Hepatic stellate cell (primary cell): ENCODE results near the gene CD82.
A peak's percentile ranks its signal among the peaks of the same experiment; 100 is the strongest.

Source experiments
- DNase-seq: peaks from one replicate; pipeline ENCODE4 v3.0.0; 2011; ENCODE audit warnings: low spot score

Gene CD82, protein sequence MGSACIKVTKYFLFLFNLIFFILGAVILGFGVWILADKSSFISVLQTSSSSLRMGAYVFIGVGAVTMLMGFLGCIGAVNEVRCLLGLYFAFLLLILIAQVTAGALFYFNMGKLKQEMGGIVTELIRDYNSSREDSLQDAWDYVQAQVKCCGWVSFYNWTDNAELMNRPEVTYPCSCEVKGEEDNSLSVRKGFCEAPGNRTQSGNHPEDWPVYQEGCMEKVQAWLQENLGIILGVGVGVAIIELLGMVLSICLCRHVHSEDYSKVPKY

DNA sequence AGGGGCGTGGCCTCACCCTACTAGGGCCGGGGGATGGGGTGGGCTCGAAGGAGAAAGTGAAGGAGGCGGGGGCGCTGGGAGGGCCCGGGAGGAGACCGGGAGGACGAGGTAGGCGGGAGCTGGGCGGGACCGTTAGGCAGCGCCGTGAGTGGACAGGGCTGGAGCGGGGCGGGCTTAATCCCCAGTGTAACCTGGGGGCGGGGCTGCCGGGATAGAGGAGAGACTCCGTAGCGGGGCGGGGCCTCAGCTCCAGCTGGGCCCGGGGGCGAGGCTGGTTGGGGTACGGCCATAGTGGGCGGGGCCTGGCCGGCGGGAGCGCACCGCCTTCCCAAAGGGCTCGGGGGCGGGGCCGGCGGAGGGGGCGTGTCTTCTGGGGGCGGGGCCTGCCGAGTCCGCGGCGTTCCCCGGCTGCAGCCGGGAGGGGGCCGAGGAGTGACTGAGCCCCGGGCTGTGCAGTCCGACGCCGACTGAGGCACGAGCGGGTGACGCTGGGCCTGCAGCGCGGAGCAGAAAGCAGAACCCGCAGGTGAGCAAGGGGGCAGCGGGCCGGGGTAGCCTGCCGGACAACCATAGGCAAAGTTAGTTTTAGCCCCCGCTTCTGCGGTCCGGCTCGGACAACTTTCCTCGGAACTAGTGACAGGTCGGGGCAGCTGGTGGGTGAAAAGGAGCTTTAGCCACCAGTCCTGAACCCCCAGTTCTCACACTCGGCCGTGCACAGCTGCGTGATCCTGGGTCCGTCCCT, at the start of gene CD82:
Gene CD82, plus strand, starts transcription at position 453 of the 742 bp plus-strand sequence. CDS start 29,000 bp downstream, outside the sequence.
- DNase-seq = peak; percentile 98

DNA sequence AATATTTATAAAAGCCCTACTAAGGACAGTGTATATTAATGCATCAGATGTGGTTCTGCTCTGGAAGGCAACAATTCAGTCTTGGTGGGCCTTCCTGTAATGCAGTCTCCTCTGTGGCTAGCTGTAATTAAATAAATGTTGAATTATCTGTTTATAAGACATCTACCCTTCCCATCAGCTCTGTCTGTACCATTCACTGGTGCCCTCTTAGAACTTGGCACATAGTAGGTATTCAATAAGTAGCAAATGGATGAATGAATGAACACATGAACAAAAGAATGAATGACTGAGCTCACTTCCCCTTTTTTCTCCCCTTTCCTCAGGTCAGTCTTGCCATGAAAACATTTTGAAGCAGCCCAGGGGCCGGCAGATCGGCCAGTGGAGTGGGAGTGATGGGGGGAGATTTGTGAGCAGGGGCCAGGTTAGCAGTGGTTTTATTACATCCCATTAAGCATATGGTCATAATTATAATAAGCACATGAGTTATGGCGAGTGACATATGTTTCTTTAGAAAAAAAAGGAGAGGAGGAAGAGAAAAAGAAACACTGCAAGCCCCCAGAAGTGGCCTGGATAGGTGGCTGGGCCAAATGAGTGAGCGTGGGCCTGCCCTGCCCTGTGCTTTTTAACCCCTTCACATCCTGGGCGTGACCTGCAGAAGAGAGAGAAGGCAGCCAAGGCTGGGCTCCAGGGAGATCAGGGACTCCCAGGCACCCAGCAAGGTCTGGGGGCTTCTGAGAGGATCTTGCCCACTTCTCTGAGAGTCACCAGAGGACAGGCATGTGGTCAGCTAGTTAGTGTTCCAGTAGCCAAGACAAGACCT, 48.6 kb upstream of the CD82 start:
- DNase-seq = no peak

DNA sequence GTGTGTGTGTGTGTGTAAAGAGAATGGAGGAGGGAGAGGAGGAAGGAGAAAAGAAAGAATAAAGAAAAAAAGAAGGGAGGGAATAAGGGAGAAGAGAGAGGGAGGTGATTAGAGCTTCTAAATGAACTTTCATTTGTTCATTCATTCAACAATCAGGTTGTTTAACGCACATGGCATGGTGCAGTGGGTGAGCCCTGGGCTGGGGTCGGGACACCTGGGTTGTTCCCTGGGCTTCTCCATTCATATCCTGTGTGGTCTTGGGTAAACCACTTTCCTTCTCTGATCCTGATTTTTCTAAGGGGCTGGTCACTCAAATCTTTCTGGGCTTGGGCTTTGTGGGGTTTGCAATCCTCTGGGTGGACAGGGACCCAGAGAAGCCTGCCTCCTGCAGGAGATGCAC, 47.9 kb upstream of the CD82 start:
- DNase-seq = no peak

DNA sequence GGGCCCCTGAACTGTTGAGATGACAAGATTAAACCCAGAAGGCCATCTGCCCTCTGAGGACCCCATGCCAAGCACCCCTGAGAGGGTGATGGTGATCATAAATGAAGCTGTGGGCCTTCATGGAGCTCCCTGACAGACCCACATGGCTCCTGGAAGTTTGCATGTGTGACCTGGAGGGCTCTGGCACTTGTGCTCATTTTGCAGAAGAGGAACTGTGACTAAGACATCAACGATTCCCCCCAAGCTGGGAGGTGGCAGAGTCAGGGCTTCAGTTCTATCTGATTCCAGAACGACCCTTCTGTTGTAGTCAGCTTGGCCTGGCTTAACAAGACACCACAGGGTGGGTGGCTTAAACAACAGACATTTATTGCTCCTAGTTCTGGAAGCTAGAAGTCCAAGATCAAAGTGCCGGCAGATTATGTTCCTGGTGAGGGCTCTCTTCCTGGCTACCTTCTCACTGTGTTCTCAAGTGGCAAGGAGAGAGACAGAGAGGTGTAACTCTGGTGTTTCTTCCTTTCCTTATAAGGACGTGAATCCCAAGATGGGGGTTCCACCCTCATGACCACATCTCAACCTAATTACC, 46.4 kb upstream of the CD82 start:
- DNase-seq = no peak

DNA sequence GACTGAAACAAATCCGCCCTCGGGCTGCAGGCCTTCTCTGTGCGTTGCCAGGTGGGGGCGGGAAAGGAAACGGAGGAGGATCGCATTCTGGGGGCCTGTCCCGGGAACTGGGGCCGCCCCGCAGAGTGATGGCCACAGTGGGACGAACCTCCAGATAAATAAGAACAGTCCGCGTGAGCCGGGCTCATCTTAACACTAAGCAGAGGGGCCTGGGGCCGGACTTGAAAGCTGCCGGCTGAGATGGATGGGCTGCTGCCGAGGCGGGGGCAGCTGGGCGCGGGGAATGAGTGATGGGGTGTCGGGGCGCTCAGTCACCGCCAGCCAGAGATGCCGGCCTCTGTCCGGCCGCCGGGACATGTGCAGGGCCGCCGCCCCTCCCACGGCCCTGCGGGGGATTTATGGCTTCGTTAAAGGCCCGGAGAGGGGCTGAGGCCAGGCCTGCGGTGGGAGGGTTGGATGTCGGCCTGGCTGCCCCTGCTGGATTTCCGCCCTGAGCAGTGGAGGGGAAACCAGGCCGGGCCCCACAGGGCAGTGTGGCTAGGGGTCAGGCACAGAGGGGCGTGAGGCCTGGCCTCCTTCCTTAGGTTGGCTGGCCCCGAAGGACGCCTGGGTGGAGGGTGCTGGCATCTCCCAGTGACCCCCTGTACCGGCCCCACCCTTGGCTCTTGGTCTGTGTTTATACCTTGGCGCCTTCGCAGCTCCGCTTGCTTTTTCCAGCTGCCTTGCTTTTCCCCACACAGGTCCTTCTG, 45.3 kb upstream of the CD82 start:
- DNase-seq = no peak

DNA sequence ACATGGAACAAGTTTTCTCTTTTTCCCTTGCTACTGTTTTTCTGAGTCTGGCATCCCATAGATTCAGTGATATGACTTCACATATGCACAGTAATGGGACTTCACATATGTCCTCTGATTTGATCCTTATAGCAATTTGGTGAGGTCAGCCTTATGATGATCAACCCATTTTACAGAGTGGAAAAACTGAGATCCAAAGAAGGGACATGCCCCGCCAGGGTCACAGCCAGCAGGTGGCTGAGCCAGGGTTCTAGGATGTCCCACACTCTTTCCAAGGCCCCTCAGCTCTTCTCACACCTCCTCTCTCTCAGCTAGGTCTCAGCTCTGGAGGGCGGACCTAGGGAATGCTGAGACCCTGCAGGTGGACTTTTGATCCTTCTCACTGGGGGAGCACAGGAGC, 44.3 kb upstream of the CD82 start:
- DNase-seq = no peak

DNA sequence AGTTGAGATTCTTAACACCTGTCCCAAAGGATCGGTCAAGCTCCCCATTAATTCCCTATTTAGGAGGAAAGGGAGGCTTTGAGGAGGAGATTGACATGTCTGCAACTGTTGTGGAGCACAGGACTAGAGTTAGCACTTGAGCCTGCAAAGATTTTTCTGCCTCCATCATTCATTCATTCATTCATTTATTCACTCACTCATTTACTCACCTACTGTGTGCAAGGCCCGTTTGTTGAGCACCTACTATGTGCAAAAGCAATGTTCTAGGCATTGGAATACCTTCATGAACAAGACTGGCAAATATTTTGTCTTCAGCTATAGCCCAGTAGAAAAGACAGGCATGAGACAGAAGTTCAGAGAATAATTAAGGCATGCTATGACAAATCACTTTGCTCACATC, 43.2 kb upstream of the CD82 start:
- DNase-seq = no peak

DNA sequence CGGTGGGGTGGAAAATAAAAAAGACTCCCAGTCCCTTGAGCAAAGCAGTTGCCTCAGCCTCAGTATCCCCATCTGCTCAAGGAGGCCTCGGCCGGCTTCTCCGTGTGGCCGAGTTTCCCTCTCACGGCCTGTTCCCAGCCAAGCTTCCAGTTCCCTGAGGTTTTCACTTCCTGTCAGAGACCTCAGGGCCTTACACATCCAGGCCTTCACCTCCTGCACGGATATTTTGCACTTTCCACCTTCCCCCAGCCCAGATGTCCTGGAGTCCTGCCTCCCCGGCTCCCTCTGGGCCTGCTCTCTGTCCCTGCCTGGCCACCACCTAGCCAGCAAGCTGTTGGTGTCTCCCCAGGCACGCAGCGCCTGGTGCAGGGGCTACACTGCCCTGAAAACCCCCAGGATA, 41.1 kb upstream of the CD82 start:
- DNase-seq = no peak

DNA sequence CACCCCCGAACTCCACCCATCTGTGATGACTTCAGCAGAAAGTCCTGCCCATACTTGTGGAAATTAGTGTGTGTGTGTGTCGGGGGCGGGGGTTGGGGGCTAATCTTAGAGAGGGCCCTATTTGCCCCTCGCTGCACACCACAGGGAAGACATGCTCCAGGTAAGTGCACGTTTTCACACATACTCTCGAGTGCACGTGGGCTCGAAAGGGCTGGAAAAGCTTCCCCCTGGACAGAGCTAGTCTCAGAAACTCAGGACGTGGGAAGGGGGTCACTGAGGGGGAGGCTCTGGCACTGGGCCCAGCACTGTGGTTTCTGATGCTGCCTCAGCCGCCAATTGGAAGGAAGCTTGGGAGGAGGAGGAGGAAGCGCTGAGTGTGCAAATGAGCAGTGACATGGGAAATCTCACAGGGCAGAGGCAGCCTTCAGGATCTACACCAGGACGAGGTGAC, 40.7 kb upstream of the CD82 start:
- DNase-seq = no peak

DNA sequence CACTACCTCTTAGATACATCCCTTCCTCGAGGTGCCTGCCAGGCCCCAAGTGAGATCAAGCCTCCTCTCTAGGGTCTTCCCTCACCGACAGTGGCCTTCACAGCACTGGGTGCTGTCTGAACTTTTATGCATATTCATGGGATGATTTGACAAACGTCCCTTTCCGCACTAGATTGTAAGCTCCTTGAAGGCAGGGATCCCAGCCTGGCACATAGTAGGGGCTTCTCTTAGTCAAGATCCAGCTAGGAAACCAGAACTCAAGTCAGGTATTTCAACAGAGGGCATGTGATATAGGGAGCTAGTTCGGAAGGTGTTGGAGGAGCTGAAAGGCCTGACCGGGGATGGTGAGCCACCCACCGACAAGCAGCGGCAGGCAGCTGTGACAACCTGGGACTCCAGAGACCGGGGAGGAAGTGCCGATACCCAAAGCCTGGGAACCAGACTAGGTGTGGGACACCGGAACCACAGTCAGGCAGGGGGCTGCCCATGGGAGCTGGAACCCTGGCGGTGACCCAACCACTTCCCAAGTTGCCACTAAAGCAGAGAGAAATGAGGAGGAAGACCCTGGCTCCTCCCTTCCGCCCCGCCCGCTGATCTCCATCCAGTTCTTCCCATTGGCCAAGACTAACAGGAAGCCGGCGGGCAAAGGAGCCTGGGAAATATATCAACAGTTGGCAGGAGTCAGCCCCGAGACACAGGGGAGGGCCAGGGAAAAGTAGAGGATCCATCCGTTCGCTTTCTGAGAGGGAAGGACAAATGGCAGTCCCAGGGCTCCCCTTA, 39.8 kb upstream of the CD82 start:
- DNase-seq = no peak

DNA sequence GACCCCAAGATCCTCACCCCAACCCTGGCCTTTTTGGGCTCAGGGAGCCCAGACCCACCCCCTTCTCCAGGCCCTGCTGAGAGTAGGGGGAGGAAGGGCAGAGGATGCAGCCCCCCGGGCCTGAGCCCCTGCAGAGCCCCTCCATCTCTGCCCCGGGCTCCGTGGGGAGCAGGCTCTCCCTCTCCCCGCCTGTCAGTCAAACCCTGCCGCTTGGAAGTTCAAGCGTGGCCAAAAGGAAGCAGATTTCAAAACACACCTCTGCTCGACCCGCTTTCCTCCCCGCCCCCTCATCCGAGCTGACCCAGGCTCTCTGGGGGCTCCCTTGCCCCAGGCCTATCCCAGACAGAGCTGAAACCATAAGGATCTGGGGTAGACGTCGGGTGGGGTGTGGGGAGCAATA, 39.0 kb upstream of the CD82 start:
- DNase-seq = no peak

DNA sequence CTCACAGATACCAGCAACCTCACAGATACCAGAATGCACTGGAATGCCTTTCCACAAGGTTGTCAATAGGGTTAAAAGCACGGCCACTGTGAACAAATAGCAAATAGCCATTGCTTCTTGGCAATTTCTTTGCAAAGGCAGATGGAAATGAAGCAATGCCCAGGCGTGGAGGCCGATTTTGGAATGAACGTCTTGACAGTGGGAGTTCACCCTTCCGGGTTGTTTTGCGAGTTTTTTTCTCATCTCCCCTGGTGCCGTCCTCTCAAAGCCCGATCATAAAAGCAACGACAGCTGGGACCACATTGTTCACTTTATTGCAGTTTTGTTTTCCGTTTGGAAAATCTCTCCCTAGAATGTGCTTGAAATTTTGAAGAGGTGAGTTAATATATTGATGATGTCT, 38.0 kb upstream of the CD82 start:
- no peak for DNase-seq

DNA sequence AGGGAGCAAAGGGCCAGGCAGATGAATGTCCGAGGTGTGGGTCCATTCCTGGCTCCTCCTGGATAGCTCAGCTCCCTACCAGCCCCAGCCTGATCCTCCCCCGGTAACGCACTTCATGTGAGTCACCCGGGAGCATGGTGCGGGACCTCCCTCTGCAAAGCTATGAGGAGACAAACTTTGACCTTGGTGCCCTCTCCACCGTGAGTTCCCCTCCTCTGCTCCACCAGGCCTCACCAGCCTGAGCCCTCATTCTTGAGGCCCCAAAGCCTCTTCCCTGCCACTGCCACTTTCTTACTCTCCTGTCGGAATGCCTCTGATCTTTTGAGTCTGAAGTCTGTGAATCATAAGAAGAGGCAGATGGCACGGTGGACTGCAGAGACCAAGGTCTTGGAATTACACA, 37.4 kb upstream of the CD82 start:
- no peak for DNase-seq

DNA sequence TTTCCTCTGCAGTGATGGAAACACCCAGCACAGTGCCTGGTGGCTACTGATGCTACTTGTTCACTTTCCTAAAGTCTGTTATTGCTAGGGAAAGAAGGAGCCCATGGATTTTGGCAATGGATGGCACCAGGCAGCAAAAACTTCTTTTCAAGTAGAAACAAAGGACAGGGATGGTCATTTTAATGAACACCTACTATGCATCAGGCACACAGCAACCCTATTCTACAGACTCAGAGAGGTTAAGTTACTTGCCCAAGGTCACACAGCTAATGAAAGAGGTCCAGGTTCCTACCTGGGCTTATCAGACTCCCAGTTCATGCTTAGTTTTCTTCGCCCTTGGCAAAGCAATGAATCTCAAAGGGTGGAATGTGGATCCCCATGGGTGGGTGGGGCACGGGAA, 36.9 kb upstream of the CD82 start:
- DNase-seq = no peak

DNA sequence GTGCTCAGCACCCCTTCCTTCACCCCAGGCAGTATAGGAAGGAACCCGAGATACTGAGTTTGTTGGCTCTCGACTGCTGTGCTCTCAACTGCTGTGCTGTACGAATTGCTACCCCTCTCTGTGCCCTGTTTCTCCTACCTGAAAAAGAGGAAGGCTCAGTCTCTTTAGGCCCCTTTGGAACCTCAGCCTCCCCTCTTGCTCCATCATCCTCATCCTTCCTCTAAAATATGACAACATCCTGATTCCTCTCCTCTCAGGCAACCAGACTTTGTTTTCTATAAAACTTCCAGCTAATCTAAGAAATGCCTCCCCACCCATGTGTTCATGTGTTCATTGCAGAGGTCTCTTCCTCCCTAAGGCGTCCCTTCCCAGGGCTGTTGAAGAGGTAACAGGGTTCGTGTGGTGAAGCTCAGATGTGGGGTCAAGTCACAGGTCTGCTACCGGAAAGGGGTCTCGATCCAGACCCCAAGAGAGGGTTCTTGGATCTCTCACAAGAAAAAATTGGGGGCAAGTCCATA, 35.5 kb upstream of the CD82 start:
- DNase-seq = no peak

DNA sequence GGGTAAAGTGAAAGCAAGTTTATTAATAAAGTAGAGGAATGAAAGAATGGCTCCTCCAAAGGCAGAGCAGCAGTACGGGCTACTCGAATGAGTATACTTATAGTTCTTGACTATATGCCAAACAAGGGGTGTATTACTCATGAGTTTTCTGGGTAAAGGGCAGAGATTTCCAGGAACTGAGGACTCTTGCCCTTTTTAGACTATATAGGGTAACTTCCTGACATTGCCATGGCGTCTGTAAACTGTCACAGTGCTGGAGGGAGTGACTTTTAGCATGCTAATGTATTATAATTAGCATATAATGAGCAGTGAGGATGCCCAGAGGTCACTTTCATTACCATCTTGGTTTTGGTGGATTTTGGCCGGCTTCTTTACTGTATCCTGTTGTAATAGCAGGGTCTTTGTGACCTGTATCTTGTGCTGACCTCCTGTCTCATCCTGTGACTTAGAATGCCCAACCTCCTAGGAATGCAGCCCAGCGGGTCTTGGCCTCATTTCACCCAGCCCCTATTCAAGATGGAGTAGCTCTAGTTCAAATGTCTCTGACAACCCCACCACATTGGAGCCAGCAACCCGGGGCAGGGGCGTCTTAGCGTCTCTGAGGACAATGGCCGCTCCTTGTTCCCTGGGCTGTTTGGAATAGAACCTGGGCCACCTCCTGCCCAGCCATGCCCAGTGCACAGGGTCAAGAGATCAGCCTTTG, 34.9 kb upstream of the CD82 start:
- no peak for DNase-seq

DNA sequence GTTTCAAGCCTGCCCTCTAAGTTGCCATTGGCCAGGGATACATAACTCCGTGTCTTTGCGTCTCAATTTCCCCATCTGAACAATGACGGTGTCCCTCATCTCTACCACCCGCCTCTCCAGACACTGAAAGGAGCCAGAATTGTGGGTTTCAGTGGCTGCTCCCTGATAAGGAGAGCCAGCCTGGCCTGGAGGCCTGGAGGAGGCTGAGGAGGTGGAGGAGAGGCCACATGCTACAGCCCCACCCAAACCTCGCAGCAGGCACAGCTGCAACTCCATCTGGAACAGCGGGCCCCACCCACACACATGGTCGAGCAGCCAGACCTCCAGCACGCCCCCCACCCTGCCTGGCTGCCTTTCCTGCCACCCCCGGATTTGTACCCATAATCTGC, 34.4 kb upstream of the CD82 start:
- no peak for DNase-seq

DNA sequence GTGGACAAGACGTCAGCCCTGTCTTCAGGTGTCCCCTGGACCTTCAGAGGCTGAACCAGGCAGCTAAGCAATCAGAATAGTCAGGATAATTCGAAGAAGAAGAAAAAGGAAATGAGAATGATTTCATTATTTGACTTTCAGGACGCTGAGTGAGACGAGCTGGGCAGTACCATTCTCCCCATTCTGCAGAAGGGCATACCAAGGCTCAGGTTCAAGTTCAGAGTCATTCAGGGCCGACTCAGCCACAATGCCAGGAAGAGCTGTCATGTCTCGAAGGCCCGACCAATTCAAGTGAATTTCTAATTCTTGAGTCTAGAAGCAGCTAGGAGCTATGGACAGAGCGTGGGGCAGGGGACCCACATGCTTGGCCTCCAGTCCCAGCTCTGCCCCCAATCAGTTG, 33.8 kb upstream of the CD82 start:
- no peak for DNase-seq

DNA sequence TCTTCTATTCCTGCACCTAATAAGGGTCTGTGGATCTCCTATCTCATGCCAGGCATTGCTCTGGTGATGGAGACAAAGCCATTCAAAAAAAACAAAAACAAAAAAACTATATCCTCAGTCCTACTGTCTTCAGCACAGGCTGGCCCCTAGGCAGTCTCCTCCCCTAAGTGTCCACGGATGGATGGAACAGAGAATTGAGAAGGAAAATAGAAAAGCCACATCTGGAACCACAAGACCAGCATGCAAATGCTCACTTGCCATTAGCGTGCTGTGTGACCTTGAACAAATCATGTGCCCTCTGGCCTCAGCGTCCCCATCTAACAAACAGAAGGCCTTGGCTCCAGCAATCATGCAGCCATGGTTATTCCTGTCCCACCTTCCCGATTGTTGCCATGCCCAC, 32.7 kb upstream of the CD82 start:
- DNase-seq = no peak
